AG04450 (cell line): Measurements from ENCODE around the gene SOX14. TPM values are rescaled to one million over a fixed set of nuclear protein-coding genes. Genes with fewer than 3 reads are reported as not detected.

Experiments
- CTCF ChIA-PET: fragments of 300-600, 350-600 bp; formaldehyde crosslinking; extraction: SDS; loops from one replicate; lab custom pipeline; 2022; ENCODE audit warnings: antibody characterized with exemption, inconsistent platforms; lab: Charles Lee
- POLR2A ChIA-PET: fragments of 350-600 bp; formaldehyde crosslinking; extraction: SDS; loops from one replicate; lab custom pipeline; 2021; ENCODE audit warnings: antibody characterized with exemption, inconsistent platforms; lab: Yijun Ruan, JAX
- DNase-seq: peaks from one replicate; pipeline ENCODE4 v3.0.0-alpha.2; 2011; ENCODE audit warnings: low read depth, low spot score
- H3K27ac ChIP-seq: one replicate; pipeline ENCODE4 v1.5.1; 2012; ENCODE audit warnings: low read depth, low read length, control low read depth
- H3K27me3 ChIP-seq: one replicate; pipeline ENCODE4 v1.6.0; 2012; ENCODE audit warnings: low read length; ENCODE audit not compliant: control insufficient read depth, insufficient read depth
- H3K4me3 ChIP-seq: 2 replicates; pipeline ENCODE4 v1.5.1; 2011; ENCODE audit warnings: mild to moderate bottlenecking, low read depth, low read length, control low read depth
- H3K9me3 ChIP-seq: 2 replicates; pipeline ENCODE4 v1.5.1; 2012; ENCODE audit warnings: low read length; ENCODE audit not compliant: control insufficient read depth, insufficient read depth
- polyA plus RNA-seq: library from polyadenylated mRNA; depleted of rRNA; stranded (reverse); fragments of >200 nt; gene quantifications from 2 replicates; pipeline ENCODE4 v1.2.3, GENCODE V29; 2011; rRNA removed
- TF ChIP-seq, protein P1 (sequence below): IDR thresholded peaks from 2 replicates; pipeline ENCODE4 v1.5.1; 2011; ENCODE audit warnings: low read depth, low read length, control low read depth, inconsistent platforms

The SOX14 gene
- polyA plus RNA-seq, 1 experiment: not detected

GRCh38 chr3:137809509-137809908 is 45.4 kb downstream of the SOX14 start:
- no peak for DNase-seq
- no peak overlapping the region for H3K27ac ChIP-seq
- ChIA-PET POLR2A (no interaction called here), CTCF (no interaction called here)
- TF ChIP-seq, protein P1, sequence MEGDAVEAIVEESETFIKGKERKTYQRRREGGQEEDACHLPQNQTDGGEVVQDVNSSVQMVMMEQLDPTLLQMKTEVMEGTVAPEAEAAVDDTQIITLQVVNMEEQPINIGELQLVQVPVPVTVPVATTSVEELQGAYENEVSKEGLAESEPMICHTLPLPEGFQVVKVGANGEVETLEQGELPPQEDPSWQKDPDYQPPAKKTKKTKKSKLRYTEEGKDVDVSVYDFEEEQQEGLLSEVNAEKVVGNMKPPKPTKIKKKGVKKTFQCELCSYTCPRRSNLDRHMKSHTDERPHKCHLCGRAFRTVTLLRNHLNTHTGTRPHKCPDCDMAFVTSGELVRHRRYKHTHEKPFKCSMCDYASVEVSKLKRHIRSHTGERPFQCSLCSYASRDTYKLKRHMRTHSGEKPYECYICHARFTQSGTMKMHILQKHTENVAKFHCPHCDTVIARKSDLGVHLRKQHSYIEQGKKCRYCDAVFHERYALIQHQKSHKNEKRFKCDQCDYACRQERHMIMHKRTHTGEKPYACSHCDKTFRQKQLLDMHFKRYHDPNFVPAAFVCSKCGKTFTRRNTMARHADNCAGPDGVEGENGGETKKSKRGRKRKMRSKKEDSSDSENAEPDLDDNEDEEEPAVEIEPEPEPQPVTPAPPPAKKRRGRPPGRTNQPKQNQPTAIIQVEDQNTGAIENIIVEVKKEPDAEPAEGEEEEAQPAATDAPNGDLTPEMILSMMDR: no peak
- H3K4me3 ChIP-seq: no peak overlapping the region
- no peaks in the 10 kb centered on the region; the same call in 1 of the 2 replicates for H3K9me3 ChIP-seq
- no peaks in the 10 kb centered on the region for H3K27me3 ChIP-seq

DNA sequence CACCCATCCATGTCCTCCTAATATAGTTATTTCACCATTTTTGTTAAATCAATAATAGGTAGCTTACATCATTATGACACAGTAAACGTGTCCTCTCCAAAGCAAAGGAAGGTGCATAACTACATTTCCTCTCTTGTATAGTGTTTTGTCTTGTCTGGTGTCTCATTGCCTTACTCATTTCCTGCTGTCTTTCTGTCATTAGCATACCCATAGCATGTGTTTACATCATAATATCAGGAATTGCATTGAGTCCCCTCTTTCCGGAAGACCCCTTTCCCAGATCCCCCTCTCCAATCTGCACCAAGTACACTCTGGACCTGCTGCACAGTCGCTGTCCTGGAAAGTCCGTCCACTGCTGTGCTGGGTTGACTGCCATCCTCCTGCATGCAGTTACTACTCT is 47.9 kb downstream of the SOX14 start:
- Histone ChIP-seq H3K27ac (no peak overlapping the region), H3K9me3 (peaks cover 6% of the 10 kb centered on the region; the same call in 1 of the 2 replicates), H3K4me3 (no peak overlapping the region), H3K27me3 (no peaks in the 10 kb centered on the region)
- TF ChIP-seq, protein P1: no peak
- ChIA-PET CTCF (no interaction called here), POLR2A (no interaction called here)
- no peak for DNase-seq

DNA sequence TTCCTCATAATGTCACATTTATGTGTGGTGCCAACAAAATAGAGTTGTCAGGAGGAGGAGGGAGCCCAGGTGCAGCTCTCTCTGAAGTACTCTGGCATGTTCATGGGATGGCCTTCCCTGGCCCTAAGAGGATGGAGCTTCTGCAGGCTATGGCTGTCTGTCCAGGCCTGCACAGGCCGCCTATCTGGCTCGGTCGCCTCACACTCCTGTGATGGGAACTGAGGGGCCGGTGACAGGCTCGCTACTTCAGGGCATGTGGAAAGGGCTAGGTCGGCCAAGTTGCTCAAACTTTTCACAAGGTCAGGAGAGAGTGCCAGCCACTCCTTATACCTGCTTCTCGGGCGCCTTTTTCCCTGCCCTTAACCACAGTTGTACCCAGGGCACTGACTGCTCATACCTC is 51.1 kb downstream of the SOX14 start:
- Histone ChIP-seq H3K9me3 (peaks cover 6% of the 10 kb centered on the region; the same call in 1 of the 2 replicates), H3K27ac (no peak overlapping the region), H3K27me3 (no peaks in the 10 kb centered on the region), H3K4me3 (no peak overlapping the region)
- no peak for DNase-seq
- ChIA-PET CTCF (no interaction called here), POLR2A (no interaction called here)
- TF ChIP-seq, protein P1: no peak

Other genes starting within 250 kb of the SOX14 start
- gene CLDN18, start 245.8 kb downstream of the SOX14 start, polyA plus RNA-seq: not detected in 2 replicates